Midbrain (tissue), 1 donor: ENCODE data around the gene ABCC2.
"Not testable (repeated sequence)": the region's sequence is repeated elsewhere in the genome, so short reads cannot be mapped to it uniquely, and the experiment has no call there.

ENCODE experiments used
- DNase-seq: peaks from one replicate; lab custom pipeline; 2025; lab: John Stamatoyannopoulos, UW

ABCC2 gene

GRCh38 chr10:99895066-99895465 lies 112.6 kb downstream of the ABCC2 start:
- DNase-seq, result not testable (repeated sequence)

DNA sequence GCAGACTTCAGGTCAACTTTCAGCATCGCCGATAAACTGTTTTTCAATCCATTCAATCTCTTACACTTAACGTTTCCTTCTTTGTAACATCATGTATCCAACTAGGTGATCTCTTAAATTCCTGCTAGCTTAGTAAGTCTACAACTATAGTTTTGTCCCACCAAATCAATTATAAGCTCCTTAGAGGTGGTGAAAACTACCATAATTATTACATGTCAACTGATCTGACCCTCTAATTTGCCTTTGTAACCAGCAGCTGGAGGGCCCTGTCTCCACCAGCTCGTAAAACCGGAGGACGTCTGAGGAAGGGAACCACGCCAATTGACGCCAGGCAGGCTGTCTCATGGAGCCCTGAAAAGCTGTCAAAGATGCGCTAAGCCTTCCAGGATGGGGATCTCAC lies 113.4 kb downstream of the ABCC2 start:
- no peak for DNase-seq
